Suprapubic skin (tissue), 4 donors: Measurements from ENCODE around the gene TMEM131L.

Source experiments
- CTCF ChIP-seq, 2 donors: fragments of 200-600 bp in 1 of 2; fragments of 450-650 bp in 1 of 2; sonication (generic) in 1 of 2; IDR thresholded peaks; one replicate each; pipeline ENCODE4 v1.5.1; 2016 to 2019; ENCODE audit warnings: antibody characterized with exemption in 2 of 2, mild to moderate bottlenecking in 1 of 2, moderate library complexity in 1 of 2
- POLR2A ChIP-seq, 2 donors: fragments of 450-650 bp; IDR thresholded peaks; one replicate each; pipeline ENCODE4 v1.6.1; 2017; ENCODE audit warnings: antibody characterized with exemption in 2 of 2, mild to moderate bottlenecking in 2 of 2, moderate library complexity in 2 of 2
- POLR2AphosphoS5 ChIP-seq, 3 donors: sonication (generic); formaldehyde crosslinking; IDR thresholded peaks; one replicate each; pipeline ENCODE4 v1.6.1; 2017; ENCODE audit warnings: antibody characterized with exemption in 3 of 3

- TF ChIP-seq CTCF (IDR thresholded peaks at IDR 0.05) (no peak), POLR2AphosphoS5 (IDR thresholded peaks at IDR 0.05) (no peak), POLR2A (IDR thresholded peaks at IDR 0.05) (no peak)
These were observed 179.0 kb downstream of the TMEM131L start for GRCh38 chr4:153645183-153645582.
